Stomach smooth muscle (tissue), 2 donors: ENCODE measurements around the gene AEBP1.

ENCODE experiments used
- H3K27ac ChIP-seq: one replicate; pipeline ENCODE4 v1.7.0; 2013; ENCODE audit warnings: mild to moderate bottlenecking, low read length, inconsistent platforms
- H3K27me3 ChIP-seq, 2 donors: one replicate each; pipeline ENCODE4 v1.7.0; 2013; ENCODE audit warnings: low read length in 2 of 2; ENCODE audit not compliant: insufficient read depth in 2 of 2, control insufficient read depth in 1 of 2
- H3K36me3 ChIP-seq, 2 donors: one replicate each; pipeline ENCODE4 v1.7.0; 2013; ENCODE audit warnings: low read length in 2 of 2; ENCODE audit not compliant: control insufficient read depth in 2 of 2, insufficient read depth in 2 of 2
- H3K4me1 ChIP-seq: one replicate; pipeline ENCODE4 v1.7.0; 2013; ENCODE audit warnings: low read length; ENCODE audit not compliant: control insufficient read depth, insufficient read depth
- H3K4me3 ChIP-seq, 2 donors: one replicate each; pipeline ENCODE4 v1.7.0; 2013; ENCODE audit warnings: low read length in 2 of 2
- H3K9ac ChIP-seq, 2 donors: one replicate each; pipeline ENCODE4 v1.7.0; 2013; ENCODE audit warnings: low read length in 2 of 2, mild to moderate bottlenecking in 1 of 2
- H3K9me3 ChIP-seq, 2 donors: one replicate each; pipeline ENCODE4 v1.7.0; 2013; ENCODE audit warnings: low read length in 2 of 2; ENCODE audit not compliant: control insufficient read depth in 2 of 2
- donor health status: healthy.
- donor health status: Pancreatic carcinoma.

Gene AEBP1

DNA sequence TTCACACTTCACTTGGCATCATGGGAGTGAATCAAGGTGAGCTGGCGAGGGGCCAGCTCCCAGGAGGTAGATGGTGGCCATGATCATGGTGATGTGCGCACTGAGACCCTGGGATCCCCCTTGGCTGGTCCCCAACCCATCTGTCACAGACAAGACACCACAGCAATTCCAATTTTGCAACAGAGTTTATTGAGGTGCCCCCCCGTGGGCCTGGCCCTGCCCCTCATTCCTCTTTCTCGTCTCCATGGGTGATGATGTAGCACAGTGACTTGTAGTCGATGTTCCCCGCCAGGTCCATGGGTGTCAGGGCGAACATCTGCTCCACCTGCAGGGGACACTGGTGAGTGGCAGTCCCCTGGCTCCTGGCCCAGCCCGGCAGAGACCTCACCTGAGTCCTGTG, 34.6 kb downstream of the AEBP1 start:
- Histone ChIP-seq H3K27me3 (no peaks in the 10 kb centered on the region), H3K9me3 (no peaks in the 10 kb centered on the region), H3K36me3 (no peaks in the 10 kb centered on the region), H3K4me3 (no peak overlapping the region), H3K9ac (no peak overlapping the region), H3K4me1 (peaks cover 5% of the 10 kb centered on the region), H3K27ac (no peak overlapping the region)

DNA sequence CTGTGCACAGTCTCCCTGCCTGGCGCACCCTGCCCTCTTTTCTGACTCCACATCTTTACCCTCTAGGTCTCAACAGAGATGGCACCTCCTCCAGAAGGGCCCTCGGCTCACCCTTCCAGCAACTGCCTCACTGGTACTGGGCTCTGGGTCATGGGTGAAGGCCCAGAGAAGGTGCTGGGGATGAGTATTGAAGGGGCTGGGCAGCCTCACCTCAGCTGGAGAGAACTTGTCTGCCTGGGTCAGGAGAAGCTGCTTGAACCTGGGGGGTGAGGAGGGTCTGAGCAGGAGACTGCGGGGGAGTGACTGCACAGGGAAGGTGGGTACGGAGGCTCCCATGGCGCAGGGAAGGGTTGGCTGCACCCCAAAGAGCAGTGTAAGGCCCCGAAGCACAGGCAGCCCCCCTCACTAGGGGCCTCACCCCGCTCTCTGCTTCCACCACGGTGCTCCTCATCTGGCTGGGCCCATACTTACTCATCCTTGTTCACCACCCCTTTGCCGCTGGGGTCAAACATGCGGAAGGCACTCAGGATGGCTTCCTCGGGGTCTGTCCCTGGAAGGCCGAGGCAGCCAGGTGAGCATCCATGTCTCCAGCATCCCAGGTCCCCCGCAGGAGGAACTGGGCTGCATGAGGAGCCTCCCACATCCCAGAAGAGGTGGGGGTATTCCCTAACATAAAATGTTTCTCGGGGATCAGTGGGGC, 35.3 kb downstream of the AEBP1 start:
- Histone ChIP-seq H3K4me3 (no peak overlapping the region), H3K36me3 (no peaks in the 10 kb centered on the region), H3K9me3 (no peaks in the 10 kb centered on the region), H3K9ac (no peak overlapping the region), H3K27ac (no peak overlapping the region), H3K27me3 (peaks cover 2 to 4% of the 10 kb centered on the region in 2 donors), H3K4me1 (peaks cover 5% of the 10 kb centered on the region)

DNA sequence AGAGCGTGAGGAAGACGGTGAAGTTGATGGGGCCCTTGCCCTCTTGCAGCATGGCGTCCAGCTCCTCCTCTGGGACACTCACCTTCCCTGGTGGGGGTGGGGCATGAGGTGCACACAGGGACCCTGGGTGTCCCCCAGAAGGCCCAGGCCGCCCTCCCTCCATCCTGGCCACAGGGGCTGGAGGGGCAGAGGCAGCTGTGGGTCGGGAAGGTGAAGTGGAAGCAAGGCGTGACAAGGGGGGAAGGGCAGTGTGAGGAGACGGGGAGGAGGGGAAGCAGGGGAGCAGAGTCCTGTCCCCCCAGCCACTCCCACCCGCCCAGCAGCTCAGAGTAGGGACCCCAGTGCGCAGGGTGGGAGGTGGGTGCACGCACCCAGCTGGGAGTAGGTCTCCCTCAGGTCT, 36.2 kb downstream of the AEBP1 start:
- Histone ChIP-seq H3K9ac (no peak overlapping the region), H3K4me3 (no peak overlapping the region), H3K4me1 (peaks cover under 1% of the 10 kb centered on the region), H3K9me3 (no peaks in the 10 kb centered on the region), H3K27ac (no peak overlapping the region), H3K36me3 (no peaks in the 10 kb centered on the region), H3K27me3 (peaks cover 6 to 11% of the 10 kb centered on the region in 2 donors)

DNA sequence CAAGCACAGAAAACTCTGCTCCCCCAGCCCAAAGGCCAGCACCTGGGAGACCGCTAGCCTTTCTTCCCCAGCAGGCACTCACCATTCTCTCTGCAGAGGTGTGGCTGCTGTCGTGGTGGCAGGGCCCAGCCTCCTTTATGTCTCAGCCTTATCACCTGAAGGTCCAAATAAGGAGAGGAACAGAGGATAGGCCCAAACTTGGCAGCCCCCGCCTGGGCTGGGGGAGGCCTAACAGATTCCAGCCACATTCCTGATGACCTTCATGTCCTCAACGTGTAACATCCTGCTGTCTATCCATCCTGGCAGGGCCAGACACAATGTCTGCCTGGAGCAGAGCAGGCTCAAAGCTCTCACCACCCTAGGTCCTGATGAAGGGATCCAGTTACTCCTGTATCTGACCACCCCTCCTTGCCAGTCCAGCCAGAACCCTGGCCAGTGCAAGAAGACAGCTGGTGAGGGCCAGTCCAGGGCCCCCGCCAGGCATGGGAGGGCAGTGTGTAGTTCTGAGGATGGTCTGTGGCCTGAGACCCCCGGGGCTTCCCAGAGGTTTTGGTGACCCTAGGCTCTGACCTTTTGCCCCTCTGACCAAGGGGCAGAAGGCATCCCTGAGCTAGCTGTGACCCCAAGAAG, 37.2 kb downstream of the AEBP1 start, which contains the start of gene MYL7:
MYL7 (minus strand) TSS at position 112 of the 630 bp plus-strand sequence; CDS start at position 85, 27 bp downstream.
- Histone ChIP-seq H3K27ac (no peak within 1 kb of the TSS), H3K9ac (no peak within 1 kb of the TSS), H3K4me1 (peaks cover 7% of the 10 kb centered on the region), H3K4me3 (no peak within 1 kb of the TSS), H3K9me3 (no peaks in the 10 kb centered on the region), H3K36me3 (no peaks in the 10 kb centered on the region), H3K27me3 (peaks cover 8 to 16% of the 10 kb centered on the region in 2 donors)

DNA sequence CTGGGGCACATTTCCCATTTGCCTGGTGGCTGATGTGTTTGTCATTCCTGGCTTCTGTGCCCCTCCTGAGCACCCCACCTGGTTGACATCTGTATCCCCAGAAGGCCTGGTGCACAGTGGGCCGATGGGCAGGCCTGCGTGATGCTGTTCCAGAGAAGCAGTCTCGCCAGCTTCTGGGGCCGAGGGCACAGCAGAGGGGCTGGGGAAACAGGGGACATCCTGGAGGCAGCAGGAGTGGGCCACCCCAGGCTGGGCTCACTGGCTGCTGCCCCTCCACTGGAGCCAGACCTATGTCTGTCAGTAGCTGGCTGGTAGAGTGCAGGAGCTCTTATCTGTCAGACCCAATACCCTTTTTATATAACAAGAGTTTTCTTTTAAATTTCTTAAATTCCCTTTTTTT, 37.9 kb downstream of the AEBP1 start:
- Histone ChIP-seq H3K9me3 (no peaks in the 10 kb centered on the region), H3K4me3 (no peak overlapping the region), H3K4me1 (peaks cover 12% of the 10 kb centered on the region), H3K9ac (no peak overlapping the region), H3K27ac (no peak overlapping the region), H3K36me3 (no peaks in the 10 kb centered on the region), H3K27me3 (peaks cover 10 to 19% of the 10 kb centered on the region in 2 donors)

DNA sequence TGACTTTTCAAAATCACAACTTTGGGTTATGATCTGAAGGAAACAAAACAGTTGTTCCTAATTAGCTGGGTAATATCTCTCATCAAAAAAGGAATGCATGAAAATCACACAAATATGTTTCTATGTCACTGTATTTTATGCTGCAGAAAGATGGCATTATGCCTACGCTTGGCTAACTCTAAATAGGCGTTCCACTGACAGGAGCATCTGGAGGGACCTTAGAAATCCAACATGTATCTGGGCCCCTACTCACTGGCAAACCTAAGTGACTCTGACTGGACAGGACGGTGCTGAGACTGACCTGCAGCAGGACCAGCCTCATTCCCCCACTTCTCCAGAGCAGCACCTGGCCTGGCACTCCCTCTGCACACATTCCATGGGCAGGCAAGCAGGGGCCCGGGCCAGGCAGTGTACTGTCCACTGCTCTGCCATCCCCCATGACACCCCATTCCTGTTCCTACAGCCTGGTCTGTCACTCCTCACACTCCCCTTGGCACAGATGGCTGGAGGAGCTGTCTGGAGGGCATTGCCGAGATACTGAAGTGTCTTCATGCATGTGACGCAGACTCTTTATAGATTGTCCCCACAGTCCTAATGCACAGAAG, 39.6 kb downstream of the AEBP1 start:
- Histone ChIP-seq H3K27ac (no peak overlapping the region), H3K9ac (no peak overlapping the region), H3K9me3 (no peaks in the 10 kb centered on the region), H3K36me3 (no peaks in the 10 kb centered on the region), H3K4me3 (no peak overlapping the region), H3K27me3 (peaks cover 10 to 19% of the 10 kb centered on the region in 2 donors), H3K4me1 (peaks cover 12% of the 10 kb centered on the region)

DNA sequence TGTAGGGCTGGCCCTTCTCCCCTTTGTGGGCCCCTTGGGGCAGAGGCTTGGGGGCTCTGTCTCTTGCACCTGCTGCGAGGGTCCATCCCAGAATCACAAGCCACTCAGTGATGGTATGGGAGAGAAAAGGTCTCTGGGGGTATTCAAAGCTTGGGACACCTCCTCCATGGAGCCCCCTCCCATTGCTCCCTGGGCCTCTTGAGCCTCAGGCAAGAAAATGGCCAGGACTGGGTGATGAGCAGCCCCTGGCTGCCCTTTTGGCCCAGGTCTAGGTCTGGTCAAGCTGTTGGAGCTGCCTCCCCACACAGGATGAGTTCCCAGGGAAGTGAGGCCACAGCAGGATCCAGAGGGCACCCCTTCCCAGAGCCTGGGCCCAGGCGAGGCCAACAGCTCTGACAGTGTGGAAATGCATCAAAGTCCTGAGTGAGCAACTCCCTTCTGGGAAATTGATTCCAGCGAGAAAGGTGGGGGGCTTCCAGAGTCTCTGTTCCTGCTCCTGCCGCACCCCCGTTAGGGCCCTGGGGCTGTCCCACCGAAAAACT, 40.4 kb downstream of the AEBP1 start:
- no peaks in the 10 kb centered on the region for H3K36me3 ChIP-seq
- no peak overlapping the region for H3K4me3 ChIP-seq
- no peaks in the 10 kb centered on the region for H3K9me3 ChIP-seq
- H3K27me3 ChIP-seq, result peaks cover 10 to 19% of the 10 kb centered on the region in 2 donors
- no peak overlapping the region for H3K9ac ChIP-seq
- H3K27ac ChIP-seq, result no peak overlapping the region
- peaks cover 12% of the 10 kb centered on the region for H3K4me1 ChIP-seq

DNA sequence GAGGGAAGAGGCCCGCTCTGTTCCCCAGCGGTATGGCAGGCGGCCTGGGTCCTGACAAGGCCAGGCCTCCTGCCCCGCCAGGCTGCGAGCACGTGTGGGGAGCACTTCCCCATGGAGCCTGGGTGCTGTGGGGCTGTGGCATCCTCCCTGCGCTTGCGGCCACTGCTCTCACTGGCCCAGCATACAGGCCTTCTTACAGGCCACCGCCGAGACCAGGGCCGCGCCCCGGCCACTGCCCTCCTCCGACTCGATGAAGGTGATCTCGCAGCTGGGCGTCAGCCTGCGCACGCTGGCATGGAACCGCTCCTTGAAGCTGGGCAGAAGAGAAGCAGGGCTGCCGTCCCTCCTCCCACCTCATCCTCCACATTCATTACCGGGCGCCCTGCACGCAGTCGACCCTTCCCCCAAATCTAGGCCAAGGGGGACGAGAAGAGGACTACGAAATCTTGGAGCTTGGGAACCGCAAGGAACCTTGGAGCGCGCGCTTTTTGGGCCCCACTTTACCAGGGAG, 40.9 kb downstream of the AEBP1 start:
- H3K9ac ChIP-seq, result no peak overlapping the region
- H3K27ac ChIP-seq, result no peak overlapping the region

DNA sequence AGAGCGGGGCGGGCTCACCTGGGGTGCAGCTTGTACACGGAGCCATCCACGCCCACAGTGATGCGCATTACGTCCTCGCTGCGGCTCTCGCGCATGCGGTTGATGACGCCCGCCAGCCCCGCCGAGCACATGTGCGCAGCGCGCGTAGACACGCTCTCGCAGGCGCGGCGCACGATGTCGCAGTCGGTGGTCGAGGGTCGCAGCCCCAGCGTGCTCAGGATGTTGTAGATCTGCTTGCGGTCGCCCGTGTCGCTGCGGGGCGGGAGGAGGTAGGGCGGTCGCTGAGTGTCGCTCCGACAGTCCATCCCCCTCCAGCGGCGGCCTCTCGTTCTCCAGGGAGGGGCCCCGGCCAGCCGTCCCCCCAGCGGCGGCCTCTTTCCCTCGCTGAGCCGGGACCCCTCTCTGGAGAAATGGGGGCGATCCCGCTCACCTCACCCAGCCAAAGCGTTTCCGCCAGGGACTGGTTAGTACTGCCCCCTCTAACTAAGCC, 41.4 kb downstream of the AEBP1 start:
- H3K9me3 ChIP-seq, result no peaks in the 10 kb centered on the region
- H3K4me3 ChIP-seq, result peak overlapping the region; percentile 43 to 71
- peaks cover 12% of the 10 kb centered on the region for H3K4me1 ChIP-seq
- H3K9ac ChIP-seq, result no peak overlapping the region
- no peak overlapping the region for H3K27ac ChIP-seq
- peaks cover 10 to 19% of the 10 kb centered on the region in 2 donors for H3K27me3 ChIP-seq
- H3K36me3 ChIP-seq, result no peaks in the 10 kb centered on the region

More for the DNA sequence above, 40.9 kb downstream of the AEBP1 start:
- Histone ChIP-seq H3K4me3 (peak overlapping the region; percentile 40 to 71), H3K9me3 (no peaks in the 10 kb centered on the region), H3K36me3 (no peaks in the 10 kb centered on the region), H3K4me1 (peaks cover 12% of the 10 kb centered on the region), H3K27me3 (peaks cover 10 to 19% of the 10 kb centered on the region in 2 donors)

DNA sequence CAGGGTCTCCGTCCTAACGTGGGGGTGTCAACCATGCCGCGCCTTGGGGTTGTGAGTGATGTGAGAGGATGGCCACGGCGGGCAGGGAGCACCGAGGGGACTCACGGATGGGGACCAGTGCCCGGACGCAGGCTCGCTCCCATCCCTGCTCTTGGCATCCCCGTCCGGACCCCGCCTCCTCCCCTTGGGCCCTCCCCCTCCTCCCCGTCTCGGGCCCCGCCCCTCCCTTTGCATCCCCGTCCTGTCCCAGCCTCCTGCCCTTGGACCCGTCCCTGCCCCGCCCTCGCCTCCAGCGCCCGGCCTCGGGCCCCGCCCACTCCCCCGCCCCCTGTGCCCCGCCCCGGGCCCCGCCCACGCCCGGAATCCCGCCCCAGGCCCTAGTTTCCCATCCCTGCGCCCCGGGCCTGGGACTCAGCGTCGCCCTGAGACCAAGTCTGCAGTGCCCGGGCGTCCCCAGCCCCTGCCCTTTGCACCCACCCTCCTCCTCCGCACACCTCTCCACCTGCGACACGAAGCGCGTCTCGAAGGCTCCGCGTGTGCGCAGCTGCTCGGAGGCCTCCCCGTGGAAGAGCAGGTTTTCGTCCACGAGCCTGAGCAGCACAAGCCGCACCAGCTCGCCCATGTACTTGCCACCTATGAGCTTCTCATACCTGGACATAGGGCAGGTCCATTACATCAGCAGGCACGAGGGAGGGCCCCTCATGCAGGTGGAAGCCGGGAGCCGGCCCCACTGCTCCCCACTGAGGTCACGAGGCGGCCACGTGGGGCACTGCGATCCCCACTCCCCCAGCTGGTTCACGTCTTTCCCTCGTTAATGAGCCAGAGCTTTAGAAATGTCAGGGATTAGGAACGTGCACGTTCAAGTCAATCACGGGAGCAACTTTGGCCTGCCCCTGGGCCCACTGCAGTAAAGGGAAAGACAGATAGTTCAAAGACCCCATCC, 42.1 kb downstream of the AEBP1 start:
- H3K27ac ChIP-seq, result no peak overlapping the region

More for the DNA sequence above, 42.1 kb downstream of the AEBP1 start:
- Histone ChIP-seq H3K4me3 (peak overlapping the region; percentile 43 to 71), H3K4me1 (peaks cover 12% of the 10 kb centered on the region), H3K9ac (no peak overlapping the region), H3K9me3 (no peaks in the 10 kb centered on the region), H3K27me3 (peaks cover 10 to 19% of the 10 kb centered on the region in 2 donors), H3K36me3 (no peaks in the 10 kb centered on the region)
